ENCODE data around the gene ZC3H12A.

Gene ZC3H12A

DNA sequence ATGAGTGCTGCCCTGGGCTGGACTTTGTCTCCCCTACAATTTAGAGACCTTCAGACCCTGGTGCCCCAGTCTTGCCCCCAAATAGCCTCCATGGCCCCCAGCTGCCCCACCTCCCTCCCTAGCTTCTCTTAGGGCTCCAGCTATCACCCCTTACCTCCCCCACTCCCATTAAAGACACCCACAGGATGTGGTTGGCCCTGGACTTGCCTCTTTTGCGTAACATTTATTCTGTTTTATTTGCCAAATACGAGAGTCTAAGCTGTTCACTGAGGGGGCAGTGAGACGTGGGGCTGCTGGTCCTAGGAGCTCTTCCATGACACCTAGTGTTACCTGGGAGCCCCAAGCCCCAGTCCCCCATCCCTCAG is 4.5 kb downstream of the ZC3H12A start:
- no peak for DNase-seq (ENCODE audit: low spot score)

DNA sequence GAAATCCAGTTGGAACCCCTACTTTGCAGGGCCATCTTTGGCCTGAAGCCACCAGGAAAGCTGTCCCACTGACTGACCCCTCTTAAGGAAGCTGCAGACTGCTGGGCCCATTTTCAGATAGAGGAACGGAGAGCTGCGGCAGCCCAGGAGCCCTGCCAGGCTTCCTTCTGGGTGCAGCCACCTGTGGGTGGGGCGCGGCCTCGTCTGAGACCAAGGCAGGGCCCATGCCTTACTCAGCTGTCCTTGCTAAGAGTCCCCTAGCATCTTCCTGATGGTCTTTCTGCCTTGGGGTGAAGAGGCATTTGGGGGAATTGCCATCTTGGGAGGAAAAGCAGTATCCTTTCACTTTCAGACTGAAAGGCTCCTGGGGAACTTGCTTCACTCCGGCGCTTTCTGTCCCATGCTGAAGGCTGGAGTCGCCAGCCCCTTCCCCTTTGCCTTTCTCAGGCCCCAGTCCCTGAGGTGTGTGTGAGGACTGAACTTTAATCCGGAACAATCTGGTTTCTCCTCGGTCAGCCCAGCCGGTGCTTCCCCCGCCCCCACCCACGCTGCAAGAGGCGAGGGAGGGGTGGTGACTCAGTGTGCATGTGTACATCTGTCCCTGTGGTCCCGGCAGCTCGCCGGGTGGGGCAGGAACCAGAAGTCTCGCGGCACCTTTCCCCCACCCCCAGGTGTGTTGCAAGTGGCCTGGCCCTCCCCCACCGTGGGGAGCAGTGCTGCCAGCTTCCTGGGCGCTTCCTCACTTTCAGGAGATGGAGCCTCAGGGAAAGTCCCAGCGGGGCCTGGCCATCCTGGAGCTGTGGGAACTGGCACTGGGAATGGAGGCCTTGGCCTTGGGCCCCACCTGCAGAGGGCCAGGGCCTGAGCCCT is 5.1 kb downstream of the ZC3H12A start:
- no peak for DNase-seq (ENCODE audit: low spot score)

GRCh38 chr1:37480125-37480466 is 5.7 kb downstream of the ZC3H12A start:
- no peak for DNase-seq (ENCODE audit: low spot score)

DNA sequence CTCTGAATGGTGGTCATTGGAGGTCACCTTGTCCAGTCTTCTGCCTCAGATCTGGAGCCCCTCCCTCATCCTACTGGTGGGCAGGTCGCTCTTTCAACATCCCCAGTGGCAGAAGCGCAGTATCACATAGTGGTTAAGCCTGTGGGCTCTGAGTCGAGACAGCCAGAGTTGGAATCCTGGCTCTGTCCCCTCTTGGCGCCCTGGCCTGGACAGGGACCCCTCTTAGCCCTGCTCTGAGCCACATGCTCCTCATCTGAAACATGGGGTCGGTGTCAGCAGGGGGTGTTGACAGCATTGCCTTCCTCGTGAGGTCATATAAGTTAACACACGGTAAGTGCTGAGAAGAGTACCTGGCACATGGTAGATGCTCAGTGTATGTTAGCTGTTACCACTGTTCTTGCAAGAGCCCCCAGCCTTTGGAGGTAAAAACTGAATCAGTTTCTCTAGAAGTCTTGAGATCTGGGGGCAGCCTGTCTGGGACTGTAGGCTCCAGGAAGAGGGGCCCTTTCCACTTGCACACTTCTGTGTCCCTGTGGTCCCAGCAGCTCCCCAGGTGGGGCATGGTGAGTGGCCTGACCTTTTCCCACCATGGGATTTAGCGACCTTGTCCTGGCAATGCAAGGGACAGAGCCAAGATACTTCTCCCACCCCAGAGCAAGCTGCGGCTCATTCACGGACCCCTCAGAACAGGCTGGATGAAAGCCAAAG is 6.4 kb downstream of the ZC3H12A start:
- no peak for DNase-seq (ENCODE audit: low spot score)

GRCh38 chr1:37481289-37482003 is 7.1 kb downstream of the ZC3H12A start:
- DNase-seq (ENCODE audit: low spot score) = no peak

- DNase-seq (ENCODE audit: low spot score) = no peak
Observed at GRCh38 chr1:37482004-37482785, 7.8 kb downstream of the ZC3H12A start.

- no peak for DNase-seq (ENCODE audit: low spot score)
Observed at GRCh38 chr1:37482796-37483744, 8.7 kb downstream of the ZC3H12A start.

- DNase-seq (ENCODE audit: low spot score) = no peak
Observed at GRCh38 chr1:37483785-37484184, 9.4 kb downstream of the ZC3H12A start.

DNA sequence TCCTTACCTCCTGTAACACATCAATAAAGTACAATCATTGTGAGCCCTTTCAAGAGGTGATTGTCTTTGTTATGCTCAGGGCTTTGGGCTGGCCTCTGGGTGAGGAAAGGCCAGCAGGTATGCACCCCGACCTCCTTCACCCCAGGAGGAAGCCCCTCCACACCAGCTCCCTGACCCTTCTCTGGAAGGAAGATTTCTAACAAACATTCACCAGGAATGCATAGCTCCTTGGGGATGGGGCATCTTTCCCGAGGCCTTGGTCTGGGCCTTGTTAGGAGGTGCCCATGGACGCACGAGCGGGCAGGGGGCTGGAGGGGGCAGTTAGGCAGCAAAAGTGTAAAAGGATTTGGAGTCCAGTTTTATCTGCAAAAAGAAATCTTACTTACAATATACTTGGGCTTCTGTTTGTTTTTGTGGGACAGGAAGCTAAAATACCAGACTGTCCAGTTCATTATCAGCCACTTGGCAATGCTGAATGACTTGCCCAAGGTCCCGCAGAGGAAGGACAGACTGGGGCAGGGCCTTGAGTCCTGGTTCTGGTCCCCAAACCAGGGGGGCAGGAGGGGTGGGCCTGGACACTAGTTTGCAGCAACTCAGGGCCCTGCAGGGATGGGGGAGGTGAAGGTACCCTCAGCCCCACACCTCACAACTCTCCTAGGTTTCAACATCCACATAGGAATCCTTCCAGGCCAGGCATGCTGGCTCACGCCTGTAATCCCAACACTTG is 10.1 kb downstream of the ZC3H12A start:
- no peak for DNase-seq (ENCODE audit: low spot score)

DNA sequence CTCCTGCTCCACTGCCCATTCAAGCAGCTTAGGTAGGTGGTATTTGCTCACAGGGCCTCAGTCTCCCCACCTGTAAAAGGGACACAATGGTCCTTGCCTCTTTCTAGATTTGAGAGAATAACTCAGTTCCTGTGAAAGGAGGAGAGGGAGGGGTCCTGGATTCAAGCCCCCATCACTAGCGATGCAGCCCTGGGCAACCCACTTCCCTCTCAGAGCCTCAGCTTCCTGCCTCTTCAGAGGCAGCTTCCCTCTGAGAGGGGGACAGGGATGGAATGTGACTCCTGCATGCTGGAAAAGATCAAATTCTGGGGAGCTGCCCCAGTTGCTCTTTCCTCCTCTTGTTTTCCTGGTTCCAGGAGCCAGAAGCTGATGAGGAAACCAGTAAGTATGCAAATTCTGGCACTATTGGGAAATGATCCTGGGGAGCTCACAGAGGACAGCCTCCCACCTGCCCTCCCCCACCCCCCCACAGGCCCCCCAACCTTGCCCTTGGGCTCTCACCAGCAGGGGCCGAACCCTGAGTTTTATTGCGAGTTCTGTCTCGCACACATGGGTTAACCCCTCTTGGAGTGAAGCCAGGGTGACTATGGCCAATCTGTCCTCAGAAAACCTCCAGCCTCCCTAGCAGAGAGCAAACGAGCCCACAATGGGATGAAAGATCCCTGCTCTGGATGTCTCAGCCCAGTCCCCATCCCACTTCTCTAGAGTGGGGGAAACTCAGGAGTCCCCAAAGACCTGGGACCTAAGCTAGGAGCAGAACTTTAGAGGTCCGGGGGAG is 11.7 kb downstream of the ZC3H12A start:
- no peak for DNase-seq (ENCODE audit: low spot score)

GRCh38 chr1:37486680-37487618 is 12.6 kb downstream of the ZC3H12A start:
- DNase-seq (ENCODE audit: low spot score) = peak; percentile 88

DNA sequence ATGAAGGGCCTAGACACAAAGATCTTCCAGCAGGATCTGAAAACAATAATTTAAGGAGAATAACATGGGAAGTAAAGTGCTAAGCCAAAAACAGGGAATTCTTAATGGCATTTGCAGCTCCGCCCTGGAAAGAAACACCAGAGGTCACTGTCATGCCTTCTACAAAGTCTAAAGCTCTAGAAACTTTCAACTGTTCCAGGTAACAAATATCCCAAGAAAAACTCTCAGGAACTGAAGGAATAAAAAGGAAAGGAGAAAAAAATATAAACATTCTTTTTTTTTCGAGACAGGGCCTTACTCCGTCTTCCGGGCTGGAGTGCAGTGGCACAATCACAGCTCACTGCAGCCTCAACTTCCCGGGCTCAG is 13.2 kb downstream of the ZC3H12A start:
- no peak for DNase-seq (ENCODE audit: low spot score)

GRCh38 chr1:37493336-37494098 is 19.1 kb downstream of the ZC3H12A start:
- no peak for DNase-seq (ENCODE audit: low spot score)

DNA sequence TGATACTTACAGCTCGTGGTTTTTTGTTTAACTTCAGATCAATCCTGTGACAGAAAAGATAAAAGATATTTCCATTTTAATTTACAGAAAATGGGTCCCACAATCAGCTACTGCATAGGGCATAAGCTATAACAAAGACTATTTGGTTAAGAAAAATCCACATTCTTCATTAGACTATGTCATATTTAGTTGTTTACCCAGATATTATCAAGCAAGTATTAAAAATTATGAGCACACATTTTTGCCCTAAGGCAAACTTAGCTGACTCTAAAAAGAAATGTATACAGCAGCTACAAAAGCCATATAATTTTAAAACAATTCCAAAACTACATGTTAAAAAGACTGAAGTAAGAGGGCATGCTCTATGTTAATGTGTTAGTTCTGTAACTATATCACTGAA is 21.5 kb downstream of the ZC3H12A start:
- DNase-seq (ENCODE audit: low spot score) = no peak

- no peak for DNase-seq (ENCODE audit: low spot score)
Observed at GRCh38 chr1:37497832-37498231, 23.5 kb downstream of the ZC3H12A start.

- DNase-seq (ENCODE audit: low spot score) = no peak
Observed at GRCh38 chr1:37498872-37499617, 24.7 kb downstream of the ZC3H12A start.

- DNase-seq (ENCODE audit: low spot score) = no peak
Observed at GRCh38 chr1:37501661-37502060, 27.3 kb downstream of the ZC3H12A start.
